HG02938 (cell line): ENCODE results near the gene PRRG2.

Source experiments
- ATAC-seq: cut with Tn5 transposase; IDR thresholded peaks from one replicate; pipeline ENCODE4 v1.9.1; 2021; ENCODE audit warnings: mild to moderate bottlenecking, moderate library complexity; ENCODE audit not compliant: unreplicated experiment

PRRG2 gene

DNA sequence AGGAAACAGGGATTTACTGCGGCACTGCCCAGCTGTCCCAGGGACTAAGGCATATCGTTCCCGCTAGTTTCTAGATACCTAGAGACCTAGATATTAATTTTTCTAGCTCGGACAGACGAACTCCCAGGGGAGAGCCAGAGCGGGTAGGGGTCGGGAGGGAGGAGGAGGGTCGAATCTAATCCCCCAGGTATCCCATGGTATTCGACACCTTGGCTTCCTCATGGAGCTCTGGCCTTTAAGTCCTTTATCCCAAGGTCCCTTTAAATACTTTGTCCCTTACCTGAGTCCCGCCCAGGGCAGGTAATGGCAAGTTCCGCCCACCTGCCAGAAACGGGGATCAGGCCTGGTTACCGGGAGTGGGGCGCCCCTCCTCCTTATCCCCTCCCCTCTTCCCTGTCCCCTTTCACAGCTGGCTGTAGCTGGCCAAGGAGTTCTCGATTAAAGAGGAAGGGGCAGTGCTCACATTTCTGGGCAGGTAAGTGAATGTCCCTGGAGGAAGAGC, at the start of gene PRRG2:
TSS of gene PRRG2 (plus strand) at position 310 of the 502 bp plus-strand sequence. CDS start 1,904 bp downstream, outside the sequence.
- ATAC-seq, result no peak

GRCh38 chr19:49533551-49534488, 47.3 kb upstream of the PRRG2 start:
- ATAC-seq, result no peak

DNA sequence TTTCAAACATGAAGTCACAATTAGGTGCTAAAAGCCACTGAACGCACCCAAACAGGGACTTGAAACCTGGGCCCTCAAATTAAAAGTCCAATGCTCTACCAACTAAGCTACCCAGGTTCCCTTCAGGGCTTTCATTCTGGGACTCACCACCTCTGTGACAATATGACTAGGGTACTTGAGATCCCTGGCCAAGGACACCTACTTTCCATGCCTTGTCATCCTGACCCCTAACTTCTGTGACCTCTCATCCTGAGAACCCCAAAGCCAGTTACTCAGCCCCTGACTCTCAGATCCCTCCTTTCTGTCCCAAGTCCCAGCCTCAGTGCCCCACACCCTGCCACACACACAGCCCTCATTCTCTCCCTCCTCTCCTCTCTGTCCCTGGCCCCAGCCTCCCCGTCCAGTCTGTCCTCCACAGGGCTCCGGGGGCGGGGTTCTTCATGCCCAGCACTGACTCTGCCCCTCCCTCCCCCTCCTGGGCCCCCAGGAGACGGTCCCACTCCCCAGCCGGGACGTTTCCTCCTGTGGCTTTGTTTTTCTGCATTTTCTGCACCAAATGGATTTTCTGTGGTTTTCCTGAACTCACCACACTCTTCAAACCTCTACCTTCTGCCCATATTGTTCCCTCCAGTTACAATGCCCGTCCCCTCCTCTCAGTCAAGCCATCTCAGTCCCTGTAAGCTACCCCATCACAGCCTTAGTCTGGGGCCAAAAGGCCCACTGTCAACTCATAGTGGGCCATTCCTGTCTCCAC, 46.3 kb upstream of the PRRG2 start:
- no peak for ATAC-seq

- no peak for ATAC-seq
Observed at GRCh38 chr19:49536921-49537462, 44.1 kb upstream of the PRRG2 start.

DNA sequence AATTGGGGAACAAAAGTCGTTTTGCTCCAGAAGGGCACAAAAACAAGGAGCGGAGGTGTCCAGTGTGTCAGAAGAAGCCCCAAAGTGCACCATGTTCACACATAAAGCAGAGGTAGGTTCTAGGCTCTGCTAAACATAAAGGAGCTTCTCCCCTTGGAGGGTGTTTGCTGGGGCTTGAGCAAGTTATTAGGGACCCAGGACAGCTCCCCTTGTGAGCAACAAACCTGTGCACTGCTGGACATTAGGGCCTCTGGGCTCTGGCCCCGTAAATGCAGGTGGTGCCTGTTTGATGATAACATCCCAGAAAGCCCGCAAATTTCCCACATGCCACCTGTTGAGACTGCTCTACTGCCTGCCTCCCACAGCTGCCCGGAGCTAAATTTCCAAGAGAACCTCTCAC, 42.5 kb upstream of the PRRG2 start:
- no peak for ATAC-seq

- no peak for ATAC-seq
Observed at GRCh38 chr19:49539192-49539952, 41.7 kb upstream of the PRRG2 start.

DNA sequence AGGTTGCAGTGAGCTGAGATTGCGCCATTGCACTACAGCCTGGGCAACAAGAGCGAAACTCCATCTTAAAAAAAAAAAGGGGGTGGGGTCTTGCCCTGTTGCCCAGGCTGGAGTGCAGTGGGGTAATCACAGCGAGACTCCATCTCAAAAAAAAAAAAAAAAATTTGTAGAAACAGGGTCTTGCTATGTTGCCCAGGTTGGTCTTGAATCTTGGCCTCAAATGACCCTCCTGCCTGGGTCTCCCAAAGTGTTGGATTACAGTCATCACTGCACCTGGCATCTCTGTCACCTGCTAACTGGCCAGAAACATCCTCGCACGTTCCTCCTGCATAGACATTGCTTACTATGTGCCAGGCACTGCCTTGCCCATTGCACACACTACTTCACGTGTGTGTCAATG, 39.2 kb upstream of the PRRG2 start:
- ATAC-seq, result no peak

- ATAC-seq, result no peak
Observed at GRCh38 chr19:49542446-49542845, 38.7 kb upstream of the PRRG2 start.

DNA sequence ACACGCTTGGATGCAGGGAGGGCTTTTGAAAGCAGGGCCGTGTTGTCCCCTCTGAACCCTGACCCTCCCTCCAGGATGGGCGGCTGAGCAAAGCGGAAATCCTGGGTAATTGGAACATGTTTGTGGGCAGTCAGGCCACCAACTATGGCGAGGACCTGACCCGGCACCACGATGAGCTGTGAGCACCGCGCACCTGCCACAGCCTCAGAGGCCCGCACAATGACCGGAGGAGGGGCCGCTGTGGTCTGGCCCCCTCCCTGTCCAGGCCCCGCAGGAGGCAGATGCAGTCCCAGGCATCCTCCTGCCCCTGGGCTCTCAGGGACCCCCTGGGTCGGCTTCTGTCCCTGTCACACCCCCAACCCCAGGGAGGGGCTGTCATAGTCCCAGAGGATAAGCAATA, 38.1 kb upstream of the PRRG2 start:
- no peak for ATAC-seq

GRCh38 chr19:49544154-49544553, 37.0 kb upstream of the PRRG2 start:
- no peak for ATAC-seq

GRCh38 chr19:49546825-49547565, 34.1 kb upstream of the PRRG2 start:
- no peak for ATAC-seq

DNA sequence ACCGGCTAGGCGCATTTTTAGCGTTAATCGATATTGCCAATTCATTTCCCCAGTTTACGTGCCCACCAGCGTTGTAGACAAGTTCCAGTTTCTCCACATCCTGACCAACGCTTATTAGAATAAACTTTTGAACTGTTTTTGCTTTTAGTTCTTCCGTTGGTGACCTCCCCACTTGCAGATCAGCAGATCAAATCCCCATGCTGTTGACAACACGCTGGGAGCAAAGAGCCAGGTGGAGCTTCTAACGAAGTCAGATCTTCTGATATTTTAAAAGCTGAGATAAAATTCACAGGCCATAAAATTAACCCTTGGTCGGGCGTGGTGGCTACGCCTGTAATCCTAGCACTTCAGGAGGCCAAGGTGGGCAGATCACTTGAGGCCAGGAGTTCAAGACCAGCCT, 32.1 kb upstream of the PRRG2 start:
- ATAC-seq, result no peak

- ATAC-seq, result no peak
Observed at GRCh38 chr19:49551531-49551930, 29.6 kb upstream of the PRRG2 start.

DNA sequence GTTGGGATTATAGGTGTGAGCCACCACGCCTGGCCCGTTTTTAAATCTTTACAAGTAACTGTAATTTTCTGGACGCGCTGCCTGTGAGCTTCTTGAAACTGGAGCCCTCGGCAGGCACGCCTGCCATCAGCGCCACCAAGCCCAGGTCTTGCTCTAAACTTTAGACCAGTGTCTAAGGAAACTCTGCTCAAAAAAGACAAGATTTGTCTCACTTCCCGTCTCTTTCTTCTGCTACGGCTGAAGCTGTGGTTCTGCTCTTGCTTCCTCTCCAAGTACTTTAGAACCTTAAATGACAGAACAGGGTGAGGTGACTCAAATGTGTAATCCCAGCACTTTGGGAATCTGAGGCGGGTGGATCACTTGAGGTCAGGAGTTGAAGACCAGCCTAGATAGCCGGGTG, 28.4 kb upstream of the PRRG2 start:
- ATAC-seq, result no peak

DNA sequence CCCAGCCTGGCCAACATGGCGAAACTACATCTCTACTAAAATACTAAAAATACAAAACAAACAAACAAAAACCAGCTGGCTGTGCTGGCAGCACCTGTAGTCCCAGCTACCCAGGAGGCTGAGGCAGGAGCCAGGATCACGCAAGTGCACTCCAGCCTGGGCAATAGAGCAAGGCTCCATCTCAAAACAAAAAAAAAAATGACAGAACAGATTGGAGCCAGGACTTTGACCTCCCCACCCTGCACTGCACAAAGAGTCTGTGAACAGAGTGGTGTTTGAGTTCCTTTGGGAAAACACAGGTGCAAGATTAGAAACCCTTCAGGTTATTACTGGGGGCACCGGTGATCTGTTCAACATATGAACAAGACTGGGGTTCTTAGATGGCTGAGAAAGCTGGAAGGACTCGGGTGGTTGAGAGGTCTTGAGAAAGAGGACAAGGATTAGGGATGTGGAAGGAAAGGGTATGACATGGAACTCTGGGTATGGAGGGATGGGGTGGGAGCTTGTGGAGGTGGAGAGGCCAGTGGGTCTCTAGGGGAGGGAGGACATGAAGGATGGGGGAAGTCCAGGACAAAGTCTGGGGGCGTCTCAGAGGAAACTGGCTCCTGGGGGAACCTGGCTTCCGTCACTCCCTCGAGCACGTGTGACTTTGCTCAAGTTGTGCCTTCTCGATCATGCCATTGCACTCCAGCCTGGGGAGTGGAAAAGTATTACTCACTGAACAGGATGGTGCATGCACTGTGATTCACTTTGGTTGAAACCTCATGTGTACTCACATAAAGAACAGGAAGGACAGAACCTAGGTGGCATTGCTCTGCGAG, 27.5 kb upstream of the PRRG2 start:
- ATAC-seq, result no peak

DNA sequence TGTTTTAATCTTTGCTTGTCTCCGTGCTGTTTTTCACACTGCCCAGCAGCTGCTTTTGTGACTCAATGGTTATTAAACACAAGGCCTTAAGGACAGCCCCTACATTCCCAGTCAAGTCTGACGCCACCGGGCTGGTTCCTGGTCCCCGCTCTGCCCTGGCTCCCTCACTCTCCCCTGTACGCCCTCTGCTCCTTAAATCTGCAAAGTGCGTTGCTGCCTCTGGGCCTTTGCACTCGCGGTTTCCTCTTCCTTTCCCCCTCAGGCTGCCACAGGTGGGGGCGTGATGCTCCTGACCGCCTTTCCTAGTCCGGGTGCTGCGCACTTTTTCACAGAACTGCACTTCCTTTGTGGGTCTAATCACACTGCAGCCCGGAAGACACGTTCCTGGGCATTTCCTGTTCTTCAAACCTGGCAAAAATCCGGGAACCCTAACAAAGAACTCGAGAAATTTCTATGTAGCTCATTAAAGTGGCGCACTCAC, 26.4 kb upstream of the PRRG2 start:
- ATAC-seq, result no peak

DNA sequence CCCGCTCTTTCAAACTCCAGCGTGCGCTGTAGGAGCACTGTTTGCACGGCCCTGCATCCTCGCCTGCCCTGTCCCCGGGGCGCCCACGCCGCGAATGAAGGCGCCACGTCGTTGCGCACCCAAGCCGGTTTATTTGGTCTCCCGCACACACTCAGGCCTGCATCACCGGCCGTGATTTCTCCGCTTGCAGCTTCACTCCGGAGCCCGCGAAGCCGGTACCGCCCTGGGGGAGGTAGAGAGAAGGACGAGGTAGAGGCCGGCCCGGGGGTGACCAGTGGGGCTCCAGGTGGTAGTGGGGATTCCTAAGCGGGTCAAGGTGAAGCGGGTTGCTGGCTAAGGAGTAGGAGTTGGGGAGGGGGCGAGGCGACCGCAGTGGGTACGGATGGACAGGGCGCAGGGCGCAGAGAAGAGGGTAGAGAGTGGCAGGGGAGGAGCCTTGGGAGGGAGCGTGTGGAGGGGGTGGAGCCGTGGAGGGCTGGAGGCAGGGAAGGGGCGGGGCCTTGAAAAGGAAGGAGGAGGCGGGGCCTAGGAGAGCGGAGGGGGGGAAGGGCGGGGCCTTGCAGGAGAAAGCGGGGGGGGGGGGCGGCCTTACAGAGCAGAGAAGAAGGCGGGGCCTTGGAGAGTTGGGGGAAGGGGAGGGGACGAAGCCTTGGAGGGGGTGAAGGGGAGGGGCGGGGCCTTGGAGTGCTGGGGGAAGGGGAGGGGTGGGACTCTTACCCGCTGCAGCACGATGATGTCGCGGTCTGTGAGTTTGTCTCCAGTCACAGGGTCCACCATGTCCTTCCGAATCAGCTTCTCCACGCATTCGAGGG, 25.3 kb upstream of the PRRG2 start:
- no peak for ATAC-seq
